C4-2B (cell line): Measurements from ENCODE around the gene TOM1L2.

ENCODE experiments used
- H3K27ac ChIP-seq: fragments of 450-650 bp; 2 replicates; pipeline ENCODE4 v1.5.1; 2017
- CTCF ChIP-seq: fragments of 450-650 bp; conservative IDR thresholded peaks from 2 replicates; pipeline ENCODE4 v1.5.1; 2017; ENCODE audit warnings: mild to moderate bottlenecking
- ZFX ChIP-seq: fragments of 450-650 bp; IDR thresholded peaks from 2 replicates; pipeline ENCODE4 v1.6.1; 2017

Gene TOM1L2

GRCh38 chr17:17798573-17799255 is 173.5 kb downstream of the TOM1L2 start:
- TF ChIP-seq ZFX (no peak), CTCF (no peak)
- H3K27ac ChIP-seq, result no peak overlapping the region

GRCh38 chr17:17798010-17798556 is 174.1 kb downstream of the TOM1L2 start:
- no peak overlapping the region for H3K27ac ChIP-seq
- TF ChIP-seq CTCF (no peak), ZFX (no peak)

GRCh38 chr17:17797119-17797809 is 174.9 kb downstream of the TOM1L2 start:
- no peak for TF ChIP-seq CTCF
- TF ChIP-seq ZFX, result no peak
- no peak overlapping the region for H3K27ac ChIP-seq

GRCh38 chr17:17796787-17797061 is 175.5 kb downstream of the TOM1L2 start:
- no peak overlapping the region for H3K27ac ChIP-seq

GRCh38 chr17:17795946-17796786 is 176.0 kb downstream of the TOM1L2 start:
- no peak for TF ChIP-seq CTCF
- no peak for TF ChIP-seq ZFX
- no peak overlapping the region for H3K27ac ChIP-seq

More at GRCh38 chr17:17796787-17797061, 175.5 kb downstream of the TOM1L2 start:
- TF ChIP-seq CTCF (no peak), ZFX (no peak)

- TF ChIP-seq ZFX, result no peak
- TF ChIP-seq CTCF, result no peak
- H3K27ac ChIP-seq, result no peak overlapping the region
Measured at GRCh38 chr17:17795296-17795695, 176.9 kb downstream of the TOM1L2 start.

- TF ChIP-seq CTCF, result no peak
- no peak for TF ChIP-seq ZFX
- no peak overlapping the region for H3K27ac ChIP-seq
Measured at GRCh38 chr17:17794382-17794781, 177.8 kb downstream of the TOM1L2 start.
